ENCODE measurements around the gene LTBP2.

Gene LTBP2

DNA sequence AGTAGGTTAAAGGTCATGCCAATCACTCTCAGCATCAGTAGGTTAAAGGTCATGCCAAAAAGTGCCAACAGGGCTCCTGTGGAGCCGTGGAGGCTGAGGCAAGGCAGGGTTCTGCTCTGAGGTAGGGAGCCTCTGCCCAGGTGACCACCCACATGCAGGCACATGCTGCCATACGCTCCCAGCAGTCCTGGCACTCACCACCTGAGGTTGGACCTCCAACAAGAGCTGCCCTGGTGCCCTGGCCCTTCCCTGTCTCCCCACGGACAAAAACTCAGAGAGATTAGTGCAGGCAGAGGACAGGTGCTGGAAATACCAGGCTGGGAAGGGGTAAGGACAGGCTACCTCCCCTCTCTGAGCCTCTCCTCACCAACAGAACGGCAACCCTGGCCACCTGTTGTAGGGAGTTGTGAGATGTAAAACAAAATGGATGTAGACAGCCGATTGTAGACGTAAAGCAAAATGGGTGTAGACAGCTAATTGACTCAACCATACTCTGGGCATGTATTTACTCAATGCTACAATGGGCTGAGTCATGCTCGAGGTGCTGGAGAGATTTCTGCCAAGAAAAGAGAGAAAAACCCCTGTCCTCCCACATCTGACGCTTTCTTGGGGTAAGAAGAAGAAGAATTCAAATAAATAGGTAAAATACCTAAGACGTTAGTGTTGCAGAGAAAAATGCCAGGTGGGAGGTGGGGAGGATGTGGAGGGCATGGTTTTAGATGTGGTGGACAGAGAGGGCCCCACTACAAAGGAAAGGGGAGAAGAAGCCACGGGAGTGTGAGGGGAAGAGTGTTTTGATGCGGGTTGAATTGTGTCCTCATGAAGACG is 32.4 kb downstream of the LTBP2 start:
- peak overlapping the region; percentile 53 for H3K27ac ChIP-seq
- TF ChIP-seq, protein P1, sequence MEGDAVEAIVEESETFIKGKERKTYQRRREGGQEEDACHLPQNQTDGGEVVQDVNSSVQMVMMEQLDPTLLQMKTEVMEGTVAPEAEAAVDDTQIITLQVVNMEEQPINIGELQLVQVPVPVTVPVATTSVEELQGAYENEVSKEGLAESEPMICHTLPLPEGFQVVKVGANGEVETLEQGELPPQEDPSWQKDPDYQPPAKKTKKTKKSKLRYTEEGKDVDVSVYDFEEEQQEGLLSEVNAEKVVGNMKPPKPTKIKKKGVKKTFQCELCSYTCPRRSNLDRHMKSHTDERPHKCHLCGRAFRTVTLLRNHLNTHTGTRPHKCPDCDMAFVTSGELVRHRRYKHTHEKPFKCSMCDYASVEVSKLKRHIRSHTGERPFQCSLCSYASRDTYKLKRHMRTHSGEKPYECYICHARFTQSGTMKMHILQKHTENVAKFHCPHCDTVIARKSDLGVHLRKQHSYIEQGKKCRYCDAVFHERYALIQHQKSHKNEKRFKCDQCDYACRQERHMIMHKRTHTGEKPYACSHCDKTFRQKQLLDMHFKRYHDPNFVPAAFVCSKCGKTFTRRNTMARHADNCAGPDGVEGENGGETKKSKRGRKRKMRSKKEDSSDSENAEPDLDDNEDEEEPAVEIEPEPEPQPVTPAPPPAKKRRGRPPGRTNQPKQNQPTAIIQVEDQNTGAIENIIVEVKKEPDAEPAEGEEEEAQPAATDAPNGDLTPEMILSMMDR (IDR thresholded peaks at IDR 0.05; ENCODE audit: low read depth, low read length, missing control alignments): no peak
- H3K36me3 ChIP-seq (replicated peaks): peaks cover 3% of the 10 kb centered on the region
- H3K27me3 ChIP-seq (replicated peaks): no peaks in the 10 kb centered on the region
- in situ Hi-C loops (cut with HindIII; ENCODE audit: low pct_ligation_motif_present, low sequenced_read_pairs): no loop called here
- DNase-seq: peak; percentile 76
- H3K4me3 ChIP-seq (ENCODE audit: low read depth, low read length): no peak overlapping the region

DNA sequence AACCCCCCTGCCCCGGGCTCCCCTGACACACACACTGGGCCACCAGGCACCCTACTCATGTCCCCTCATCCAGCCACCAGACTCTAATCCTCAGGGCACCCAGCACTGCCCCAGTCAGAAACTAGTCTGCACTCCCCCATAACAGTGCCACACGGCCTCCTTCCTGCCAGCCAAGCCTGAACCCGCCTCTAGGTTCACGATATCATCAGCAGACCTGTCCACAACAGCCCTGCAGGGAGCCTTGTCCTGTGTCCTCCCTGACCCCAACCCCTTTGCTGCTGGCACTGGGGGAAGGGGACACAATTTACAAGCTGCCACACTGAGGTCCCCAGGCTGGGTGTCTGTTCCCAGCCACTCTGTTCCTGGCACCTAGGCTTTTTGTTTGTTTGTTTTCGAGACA is 33.6 kb downstream of the LTBP2 start:
- TF ChIP-seq, protein P1 (IDR thresholded peaks at IDR 0.05; ENCODE audit: low read depth, low read length, missing control alignments): no peak
- in situ Hi-C loops (cut with HindIII; ENCODE audit: low pct_ligation_motif_present, low sequenced_read_pairs): no loop called here
- no peak for DNase-seq
- H3K27me3 ChIP-seq (replicated peaks): no peaks in the 10 kb centered on the region
- no peak overlapping the region for H3K4me3 ChIP-seq (ENCODE audit: low read depth, low read length)
- H3K36me3 ChIP-seq (replicated peaks): peaks cover 2% of the 10 kb centered on the region
- no peak overlapping the region for H3K27ac ChIP-seq

DNA sequence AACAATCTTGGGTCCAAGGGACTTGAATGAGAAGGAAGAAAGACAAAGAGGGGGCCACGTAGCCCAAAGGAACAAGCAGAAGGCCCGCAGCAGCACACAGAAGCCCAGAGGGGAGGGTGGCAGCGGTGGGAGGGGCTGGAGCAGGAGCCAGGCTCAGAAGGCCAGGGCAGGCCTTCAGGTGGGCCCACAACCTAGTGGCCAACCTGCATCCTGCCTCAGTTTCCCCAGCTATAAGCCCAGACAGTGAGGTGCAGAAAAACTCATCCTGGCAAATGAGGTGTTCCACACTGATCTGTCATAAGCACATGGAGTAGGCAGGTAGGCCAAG is 34.1 kb downstream of the LTBP2 start:
- Histone ChIP-seq H3K36me3 (replicated peaks) (peaks cover 2% of the 10 kb centered on the region), H3K4me3 (ENCODE audit: low read depth, low read length) (no peak overlapping the region), H3K27me3 (replicated peaks) (no peaks in the 10 kb centered on the region), H3K27ac (no peak overlapping the region)
- TF ChIP-seq, protein P1 (IDR thresholded peaks at IDR 0.05; ENCODE audit: low read depth, low read length, missing control alignments): no peak
- in situ Hi-C loops (cut with HindIII; ENCODE audit: low pct_ligation_motif_present, low sequenced_read_pairs): no loop called here
- no peak for DNase-seq

DNA sequence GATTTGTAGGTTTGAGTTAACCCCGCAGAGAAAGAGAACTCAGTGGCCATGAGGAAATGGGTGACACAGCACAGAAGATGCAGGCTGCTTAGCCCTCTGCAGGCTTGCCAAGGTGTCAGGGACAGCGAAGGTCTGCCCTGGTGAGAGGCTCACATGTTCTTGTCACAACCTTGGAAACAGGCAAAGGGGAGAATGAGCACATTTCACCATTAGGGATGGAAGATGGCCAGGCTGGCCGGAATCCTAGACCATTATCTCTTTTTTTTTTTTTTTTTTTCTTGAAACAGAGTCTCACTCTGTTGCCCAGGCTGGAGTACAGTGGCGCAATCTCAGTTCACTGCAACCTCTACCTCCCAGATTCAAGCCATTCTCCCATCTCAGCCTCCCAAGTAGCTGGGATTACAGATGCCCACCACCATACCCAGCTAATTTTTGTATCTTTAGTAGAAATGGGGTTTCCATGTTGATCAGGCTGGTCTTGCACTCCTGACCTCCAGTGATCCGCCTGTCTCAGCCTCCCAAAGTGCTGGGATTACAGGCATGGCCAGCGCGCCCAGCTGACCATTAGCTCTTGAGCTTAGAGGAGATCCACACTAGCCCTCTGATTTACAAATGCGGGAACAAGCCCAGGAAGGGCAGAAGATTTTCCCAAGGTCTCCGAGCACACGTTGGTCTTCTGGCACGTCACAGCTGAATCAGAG is 34.6 kb downstream of the LTBP2 start:
- H3K36me3 ChIP-seq (replicated peaks): peaks cover 1% of the 10 kb centered on the region
- no peak overlapping the region for H3K27ac ChIP-seq
- no peaks in the 10 kb centered on the region for H3K27me3 ChIP-seq (replicated peaks)
- H3K4me3 ChIP-seq (ENCODE audit: low read depth, low read length): no peak overlapping the region
- TF ChIP-seq, protein P1 (IDR thresholded peaks at IDR 0.05; ENCODE audit: low read depth, low read length, missing control alignments): no peak
- in situ Hi-C loops (cut with HindIII; ENCODE audit: low pct_ligation_motif_present, low sequenced_read_pairs): no loop called here
- DNase-seq: no peak

DNA sequence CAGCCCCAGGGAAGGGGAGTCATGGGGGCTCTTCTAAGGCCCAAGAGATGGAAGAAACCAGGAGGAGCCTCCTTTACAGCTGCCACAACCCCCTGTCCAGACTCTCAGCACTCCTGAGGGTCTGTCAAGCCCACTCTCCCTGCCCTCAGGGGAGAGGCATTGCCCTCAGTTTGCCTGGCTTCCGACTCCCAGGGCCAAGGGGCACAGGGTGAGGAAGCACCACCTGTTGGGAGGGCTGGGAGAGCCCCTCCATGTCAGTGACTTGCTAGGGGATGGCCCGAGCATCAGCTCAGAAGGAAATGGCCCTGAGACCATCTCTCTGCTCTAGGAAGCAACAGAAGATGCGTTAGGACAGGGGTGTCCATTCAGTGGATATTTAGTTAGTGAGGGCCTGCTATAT is 36.1 kb downstream of the LTBP2 start:
- no peak for DNase-seq
- Histone ChIP-seq H3K36me3 (replicated peaks) (no peaks in the 10 kb centered on the region), H3K27ac (no peak overlapping the region), H3K4me3 (ENCODE audit: low read depth, low read length) (no peak overlapping the region), H3K27me3 (replicated peaks) (no peaks in the 10 kb centered on the region)
- in situ Hi-C loops (cut with HindIII; ENCODE audit: low pct_ligation_motif_present, low sequenced_read_pairs): no loop called here
- TF ChIP-seq, protein P1 (IDR thresholded peaks at IDR 0.05; ENCODE audit: low read depth, low read length, missing control alignments): no peak

Measured in brain microvascular endothelial cell (primary cell).